Measurements from ENCODE around the gene DSG1.

Gene DSG1

GRCh38 chr18:31403409-31403808 is 85.4 kb downstream of the DSG1 start:
- DNase-seq (ENCODE audit: low spot score): no peak
- TF ChIP-seq, protein P1, sequence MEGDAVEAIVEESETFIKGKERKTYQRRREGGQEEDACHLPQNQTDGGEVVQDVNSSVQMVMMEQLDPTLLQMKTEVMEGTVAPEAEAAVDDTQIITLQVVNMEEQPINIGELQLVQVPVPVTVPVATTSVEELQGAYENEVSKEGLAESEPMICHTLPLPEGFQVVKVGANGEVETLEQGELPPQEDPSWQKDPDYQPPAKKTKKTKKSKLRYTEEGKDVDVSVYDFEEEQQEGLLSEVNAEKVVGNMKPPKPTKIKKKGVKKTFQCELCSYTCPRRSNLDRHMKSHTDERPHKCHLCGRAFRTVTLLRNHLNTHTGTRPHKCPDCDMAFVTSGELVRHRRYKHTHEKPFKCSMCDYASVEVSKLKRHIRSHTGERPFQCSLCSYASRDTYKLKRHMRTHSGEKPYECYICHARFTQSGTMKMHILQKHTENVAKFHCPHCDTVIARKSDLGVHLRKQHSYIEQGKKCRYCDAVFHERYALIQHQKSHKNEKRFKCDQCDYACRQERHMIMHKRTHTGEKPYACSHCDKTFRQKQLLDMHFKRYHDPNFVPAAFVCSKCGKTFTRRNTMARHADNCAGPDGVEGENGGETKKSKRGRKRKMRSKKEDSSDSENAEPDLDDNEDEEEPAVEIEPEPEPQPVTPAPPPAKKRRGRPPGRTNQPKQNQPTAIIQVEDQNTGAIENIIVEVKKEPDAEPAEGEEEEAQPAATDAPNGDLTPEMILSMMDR (IDR thresholded peaks at IDR 0.05; ENCODE audit: extremely low read depth, insufficient read depth, missing control alignments): no peak
- in situ Hi-C loops (cut with MboI; ENCODE audit: low pct_unique_long_range_greater_than_20kb, low sequenced_read_pairs, unreplicated experiment): no loop called here

Data from GM13977 (cell line).